ENCODE measurements around the gene FAM3D.
"Not testable (repeated sequence)": the region's sequence is repeated elsewhere in the genome, so short reads cannot be mapped to it uniquely, and the experiment has no call there.

The FAM3D gene

GRCh38 chr3:58704745-58705144, 38.2 kb upstream of the FAM3D start:
- Histone ChIP-seq H3K9me3 (ENCODE audit: control insufficient read depth, insufficient read depth, low read length) (no peaks in the 10 kb centered on the region), H3K27me3 (ENCODE audit: control insufficient read depth, low read length) (peaks cover 3% of the 10 kb centered on the region), H3K79me2 (ENCODE audit: control insufficient read depth, low read length) (no peaks in the 10 kb centered on the region), H3F3A (ENCODE audit: control insufficient read depth, insufficient read depth) (no peaks in the 10 kb centered on the region), H3K4me1 (ENCODE audit: control insufficient read depth, low read length) (no peaks in the 10 kb centered on the region), H3K4me2 (ENCODE audit: low read length) (no peak overlapping the region), H3K36me3 (ENCODE audit: control insufficient read depth, low read length) (no peaks in the 10 kb centered on the region), H3K27ac (ENCODE audit: low read depth, low read length) (no peak overlapping the region), H4K20me1 (ENCODE audit: control insufficient read depth, insufficient read depth, low read depth, low read length) (no peaks in the 10 kb centered on the region), H3K4me3 (ENCODE audit: low read length) (no peak overlapping the region), H3K9me2 (replicated peaks; ENCODE audit: control insufficient read depth, low read length) (no peaks in the 10 kb centered on the region)
- TF ChIP-seq CTCF (IDR thresholded peaks at IDR 0.05; ENCODE audit: low read depth, low read length, poor library complexity, severe bottlenecking): no peak
- TF ChIP-seq EZH2phosphoT487 (IDR thresholded peaks at IDR 0.05; ENCODE audit: borderline replicate concordance, low read length): no peak

- not testable (repeated sequence) for H3K4me2 ChIP-seq (ENCODE audit: low read length); H3K27ac ChIP-seq (ENCODE audit: low read depth, low read length); H3K4me1 ChIP-seq (ENCODE audit: control insufficient read depth, low read length)
Observed at GRCh38 chr3:58704304-58704703, 37.7 kb upstream of the FAM3D start.

GRCh38 chr3:58698246-58698645, 31.7 kb upstream of the FAM3D start:
- H3K4me1 ChIP-seq (ENCODE audit: control insufficient read depth, low read length): no peaks in the 10 kb centered on the region
- H3K79me2 ChIP-seq (ENCODE audit: control insufficient read depth, low read length): no peaks in the 10 kb centered on the region
- H3K36me3 ChIP-seq (ENCODE audit: control insufficient read depth, low read length): no peaks in the 10 kb centered on the region
- no peak overlapping the region for H3K4me3 ChIP-seq (ENCODE audit: low read length)
- no peak overlapping the region for H3K27ac ChIP-seq (ENCODE audit: low read depth, low read length)
- peaks cover 3% of the 10 kb centered on the region for H3K27me3 ChIP-seq (ENCODE audit: control insufficient read depth, low read length)
- no peak overlapping the region for H3K4me2 ChIP-seq (ENCODE audit: low read length)
- H4K20me1 ChIP-seq (ENCODE audit: control insufficient read depth, insufficient read depth, low read depth, low read length): no peaks in the 10 kb centered on the region
- peaks cover 7% of the 10 kb centered on the region for H3K9me3 ChIP-seq (ENCODE audit: control insufficient read depth, insufficient read depth, low read length)
- H3K9me2 ChIP-seq (replicated peaks; ENCODE audit: control insufficient read depth, low read length): no peaks in the 10 kb centered on the region
- no peaks in the 10 kb centered on the region for H3F3A ChIP-seq (ENCODE audit: control insufficient read depth, insufficient read depth)
- TF ChIP-seq CTCF (IDR thresholded peaks at IDR 0.05; ENCODE audit: low read depth, low read length, poor library complexity, severe bottlenecking) (no peak), EZH2phosphoT487 (IDR thresholded peaks at IDR 0.05; ENCODE audit: borderline replicate concordance, low read length) (no peak)

More at GRCh38 chr3:58704304-58704703, 37.7 kb upstream of the FAM3D start:
- H4K20me1 ChIP-seq (ENCODE audit: control insufficient read depth, insufficient read depth, low read depth, low read length); H3K27me3 ChIP-seq (ENCODE audit: control insufficient read depth, low read length); H3K9me2 ChIP-seq (replicated peaks; ENCODE audit: control insufficient read depth, low read length); H3K9me3 ChIP-seq (ENCODE audit: control insufficient read depth, insufficient read depth, low read length); H3K4me3 ChIP-seq (ENCODE audit: low read length); H3F3A ChIP-seq (ENCODE audit: control insufficient read depth, insufficient read depth); H3K79me2 ChIP-seq (ENCODE audit: control insufficient read depth, low read length); H3K36me3 ChIP-seq (ENCODE audit: control insufficient read depth, low read length): not testable (repeated sequence)

- no peaks in the 10 kb centered on the region for H3K9me2 ChIP-seq (replicated peaks; ENCODE audit: control insufficient read depth, low read length)
- H3K9me3 ChIP-seq (ENCODE audit: control insufficient read depth, insufficient read depth, low read length): peaks cover 8% of the 10 kb centered on the region
- H3K4me3 ChIP-seq (ENCODE audit: low read length): no peak overlapping the region
- no peaks in the 10 kb centered on the region for H3F3A ChIP-seq (ENCODE audit: control insufficient read depth, insufficient read depth)
- peaks cover 3% of the 10 kb centered on the region for H3K27me3 ChIP-seq (ENCODE audit: control insufficient read depth, low read length)
- TF ChIP-seq EZH2phosphoT487 (IDR thresholded peaks at IDR 0.05; ENCODE audit: borderline replicate concordance, low read length): no peak
- no peak for TF ChIP-seq CTCF (IDR thresholded peaks at IDR 0.05; ENCODE audit: low read depth, low read length, poor library complexity, severe bottlenecking)
- H3K4me2 ChIP-seq (ENCODE audit: low read length): no peak overlapping the region
- H3K79me2 ChIP-seq (ENCODE audit: control insufficient read depth, low read length): no peaks in the 10 kb centered on the region
- no peaks in the 10 kb centered on the region for H3K4me1 ChIP-seq (ENCODE audit: control insufficient read depth, low read length)
- H3K27ac ChIP-seq (ENCODE audit: low read depth, low read length): no peak overlapping the region
- no peaks in the 10 kb centered on the region for H4K20me1 ChIP-seq (ENCODE audit: control insufficient read depth, insufficient read depth, low read depth, low read length)
- no peaks in the 10 kb centered on the region for H3K36me3 ChIP-seq (ENCODE audit: control insufficient read depth, low read length)
Observed at GRCh38 chr3:58697561-58697960, 31.0 kb upstream of the FAM3D start.

GRCh38 chr3:58696813-58697212, 30.2 kb upstream of the FAM3D start:
- H3K9me3 ChIP-seq (ENCODE audit: control insufficient read depth, insufficient read depth, low read length); H3K27me3 ChIP-seq (ENCODE audit: control insufficient read depth, low read length); H3K9me2 ChIP-seq (replicated peaks; ENCODE audit: control insufficient read depth, low read length); H3K36me3 ChIP-seq (ENCODE audit: control insufficient read depth, low read length); H3K27ac ChIP-seq (ENCODE audit: low read depth, low read length); H3K4me1 ChIP-seq (ENCODE audit: control insufficient read depth, low read length); H3K79me2 ChIP-seq (ENCODE audit: control insufficient read depth, low read length); H3K4me3 ChIP-seq (ENCODE audit: low read length); H3F3A ChIP-seq (ENCODE audit: control insufficient read depth, insufficient read depth); H3K4me2 ChIP-seq (ENCODE audit: low read length); H4K20me1 ChIP-seq (ENCODE audit: control insufficient read depth, insufficient read depth, low read depth, low read length): not testable (repeated sequence)

Measured in DOHH2 (cell line).